ENCODE results near the gene SPESP1.

DNA sequence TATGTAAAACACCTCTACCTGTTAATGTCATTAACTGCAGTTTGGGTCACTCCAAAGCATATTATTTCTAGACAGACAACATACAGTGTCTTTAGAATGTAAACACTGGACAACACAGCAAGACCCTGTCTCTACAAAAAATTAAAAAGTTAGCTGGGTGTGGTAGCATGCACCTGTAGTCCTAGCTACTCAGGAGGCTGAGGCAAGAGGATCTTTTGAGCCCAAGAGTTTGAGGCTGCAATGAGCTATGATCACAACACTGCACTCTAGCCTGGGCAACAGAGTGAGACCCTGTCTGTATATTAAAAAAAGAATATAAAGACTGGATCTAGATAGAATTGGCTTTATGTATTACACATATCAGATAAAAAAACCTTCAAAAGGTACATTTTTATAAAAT lies 20.0 kb upstream of the SPESP1 start:
- TF ChIP-seq RCOR1 (IDR thresholded peaks at IDR 0.05; ENCODE audit: low read length): no peak
- no peak for TF ChIP-seq SMC3 (IDR thresholded peaks at IDR 0.05; ENCODE audit: low read depth, low read length)
- TF ChIP-seq RAD21 (IDR thresholded peaks at IDR 0.05; ENCODE audit: low read length): no peak
- no peak for TF ChIP-seq CTCF (IDR thresholded peaks at IDR 0.05)
- TF ChIP-seq MAX (IDR thresholded peaks at IDR 0.05; ENCODE audit: low read depth): no peak
- no peak for TF ChIP-seq EZH2phosphoT487 (IDR thresholded peaks at IDR 0.05; ENCODE audit: borderline replicate concordance, low read depth)
- no peak for TF ChIP-seq MEF2A (IDR thresholded peaks at IDR 0.05; ENCODE audit: borderline replicate concordance, low read depth)
- TF ChIP-seq JUND (IDR thresholded peaks at IDR 0.05): no peak
- no peak for TF ChIP-seq POLR2AphosphoS5 (IDR thresholded peaks at IDR 0.05; ENCODE audit: low read depth, low read length)
- TF ChIP-seq, protein P1, sequence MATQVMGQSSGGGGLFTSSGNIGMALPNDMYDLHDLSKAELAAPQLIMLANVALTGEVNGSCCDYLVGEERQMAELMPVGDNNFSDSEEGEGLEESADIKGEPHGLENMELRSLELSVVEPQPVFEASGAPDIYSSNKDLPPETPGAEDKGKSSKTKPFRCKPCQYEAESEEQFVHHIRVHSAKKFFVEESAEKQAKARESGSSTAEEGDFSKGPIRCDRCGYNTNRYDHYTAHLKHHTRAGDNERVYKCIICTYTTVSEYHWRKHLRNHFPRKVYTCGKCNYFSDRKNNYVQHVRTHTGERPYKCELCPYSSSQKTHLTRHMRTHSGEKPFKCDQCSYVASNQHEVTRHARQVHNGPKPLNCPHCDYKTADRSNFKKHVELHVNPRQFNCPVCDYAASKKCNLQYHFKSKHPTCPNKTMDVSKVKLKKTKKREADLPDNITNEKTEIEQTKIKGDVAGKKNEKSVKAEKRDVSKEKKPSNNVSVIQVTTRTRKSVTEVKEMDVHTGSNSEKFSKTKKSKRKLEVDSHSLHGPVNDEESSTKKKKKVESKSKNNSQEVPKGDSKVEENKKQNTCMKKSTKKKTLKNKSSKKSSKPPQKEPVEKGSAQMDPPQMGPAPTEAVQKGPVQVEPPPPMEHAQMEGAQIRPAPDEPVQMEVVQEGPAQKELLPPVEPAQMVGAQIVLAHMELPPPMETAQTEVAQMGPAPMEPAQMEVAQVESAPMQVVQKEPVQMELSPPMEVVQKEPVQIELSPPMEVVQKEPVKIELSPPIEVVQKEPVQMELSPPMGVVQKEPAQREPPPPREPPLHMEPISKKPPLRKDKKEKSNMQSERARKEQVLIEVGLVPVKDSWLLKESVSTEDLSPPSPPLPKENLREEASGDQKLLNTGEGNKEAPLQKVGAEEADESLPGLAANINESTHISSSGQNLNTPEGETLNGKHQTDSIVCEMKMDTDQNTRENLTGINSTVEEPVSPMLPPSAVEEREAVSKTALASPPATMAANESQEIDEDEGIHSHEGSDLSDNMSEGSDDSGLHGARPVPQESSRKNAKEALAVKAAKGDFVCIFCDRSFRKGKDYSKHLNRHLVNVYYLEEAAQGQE (IDR thresholded peaks at IDR 0.05; ENCODE audit: low read depth, low read length): no peak
- no peak for TF ChIP-seq NRF1 (IDR thresholded peaks at IDR 0.05; ENCODE audit: low read depth, low read length)
- TF ChIP-seq CHD2 (IDR thresholded peaks at IDR 0.05; ENCODE audit: low read length, partially characterized antibody): no peak
- no peak for TF ChIP-seq MXI1 (IDR thresholded peaks at IDR 0.05; ENCODE audit: low read depth, low read length)
